Activated naive CD4-positive, alpha-beta T cell (primary cell): ENCODE data around the gene ELOVL2.
"Not testable (repeated sequence)": the region's sequence is repeated elsewhere in the genome, so short reads cannot be mapped to it uniquely, and the experiment has no call there.

Source experiments
- DNase-seq, 4 experiments: peaks; one replicate each; lab custom pipeline; 2025; lab: John Stamatoyannopoulos, UW

ELOVL2 gene

GRCh38 chr6:11043961-11044711 lies at the start of gene ELOVL2:
ELOVL2 (minus strand) TSS chr6:11044305; CDS start chr6:11044230, 75 bp downstream.
- peak in 2 of 4 experiments; percentile 2 to 6 for DNase-seq

GRCh38 chr6:11093376-11093625 lies 49.2 kb upstream of the ELOVL2 start:
- peak in 1 of 4 experiments; percentile 46 for DNase-seq

- no peak for DNase-seq
Observed at GRCh38 chr6:11092668-11093375, 48.7 kb upstream of the ELOVL2 start.

- not testable (repeated sequence) for DNase-seq
Observed at GRCh38 chr6:11091141-11091540, 47.0 kb upstream of the ELOVL2 start.

GRCh38 chr6:11089695-11090094 lies 45.6 kb upstream of the ELOVL2 start:
- no peak for DNase-seq

GRCh38 chr6:11087141-11087812 lies 43.2 kb upstream of the ELOVL2 start:
- DNase-seq: not testable (repeated sequence)

GRCh38 chr6:11085758-11086435 lies 41.8 kb upstream of the ELOVL2 start:
- DNase-seq: no peak

- DNase-seq: no peak
Observed at GRCh38 chr6:11083956-11084355, 39.9 kb upstream of the ELOVL2 start.

- no peak for DNase-seq
Observed at GRCh38 chr6:11083491-11083890, 39.4 kb upstream of the ELOVL2 start.

GRCh38 chr6:11080296-11080695 lies 36.2 kb upstream of the ELOVL2 start:
- DNase-seq: no peak

- DNase-seq: no peak
Observed at GRCh38 chr6:11078266-11078665, 34.2 kb upstream of the ELOVL2 start.

GRCh38 chr6:11076540-11076939 lies 32.4 kb upstream of the ELOVL2 start:
- no peak for DNase-seq

GRCh38 chr6:11072101-11072500 lies 28.0 kb upstream of the ELOVL2 start:
- no peak for DNase-seq

- no peak for DNase-seq
Observed at GRCh38 chr6:11069760-11070159, 25.7 kb upstream of the ELOVL2 start.

GRCh38 chr6:11067348-11067747 lies 23.2 kb upstream of the ELOVL2 start:
- no peak for DNase-seq

GRCh38 chr6:11066505-11067347 lies 22.6 kb upstream of the ELOVL2 start:
- no peak for DNase-seq

GRCh38 chr6:11065436-11066202 lies 21.5 kb upstream of the ELOVL2 start:
- no peak for DNase-seq

GRCh38 chr6:11064836-11065235 lies 20.7 kb upstream of the ELOVL2 start:
- DNase-seq: no peak

GRCh38 chr6:11062715-11063114 lies 18.6 kb upstream of the ELOVL2 start:
- no peak for DNase-seq

- DNase-seq: no peak
Observed at GRCh38 chr6:11062083-11062482, 18.0 kb upstream of the ELOVL2 start.

GRCh38 chr6:11058406-11058805 lies 14.3 kb upstream of the ELOVL2 start:
- DNase-seq: no peak
